Fibroblast of mammary gland (primary cell): ENCODE data around the gene BOD1.

Source experiments
- DNase-seq: peaks from one replicate; pipeline ENCODE4 v3.0.0-alpha.2; 2010; ENCODE audit warnings: low read depth
- H3K4me3 ChIP-seq: 2 replicates; pipeline ENCODE4 v1.5.1; 2011; ENCODE audit warnings: low read depth, mild to moderate bottlenecking, low read length, moderate library complexity; ENCODE audit not compliant: control insufficient read depth
- CTCF ChIP-seq: conservative IDR thresholded peaks from 2 replicates; pipeline ENCODE4 v1.5.1; 2011; ENCODE audit warnings: low read depth, low read length, inconsistent platforms; ENCODE audit not compliant: control insufficient read depth, insufficient read depth

Gene BOD1

GRCh38 chr5:173611706-173612105 is 4.7 kb downstream of the BOD1 start:
- no peak for DNase-seq
- TF ChIP-seq CTCF: no peak
- no peak overlapping the region for H3K4me3 ChIP-seq

- DNase-seq: no peak
- H3K4me3 ChIP-seq: no peak overlapping the region
- TF ChIP-seq CTCF: no peak
Measured at GRCh38 chr5:173604141-173604540, 12.3 kb downstream of the BOD1 start.

- no peak for TF ChIP-seq CTCF
- no peak overlapping the region for H3K4me3 ChIP-seq
- peak; percentile 63 for DNase-seq
Measured at GRCh38 chr5:173602423-173602822, 14.0 kb downstream of the BOD1 start.

- TF ChIP-seq CTCF: no peak
- no peak overlapping the region for H3K4me3 ChIP-seq
- peak; percentile 24 for DNase-seq
Measured at GRCh38 chr5:173598686-173599085, 17.8 kb downstream of the BOD1 start.

DNA sequence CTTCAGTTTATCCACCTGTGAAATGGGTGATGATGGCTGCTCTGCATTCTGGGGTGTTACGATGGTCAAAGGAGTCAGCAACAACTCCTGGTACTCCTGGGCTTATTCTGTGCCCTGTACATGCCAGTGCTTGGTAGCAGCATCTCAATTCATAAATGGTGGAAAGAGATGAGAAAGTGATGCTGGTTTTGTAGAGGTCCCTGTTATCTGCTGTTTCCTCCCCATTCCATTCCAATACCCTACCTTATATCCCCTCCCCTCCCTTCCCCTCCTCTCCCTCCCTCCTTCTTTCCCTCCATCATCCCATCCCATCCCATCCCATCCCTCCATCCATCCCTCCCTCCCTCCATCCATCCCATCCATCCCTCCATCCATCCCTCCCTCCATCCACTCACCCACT is 19.1 kb downstream of the BOD1 start:
- TF ChIP-seq CTCF: no peak

DNA sequence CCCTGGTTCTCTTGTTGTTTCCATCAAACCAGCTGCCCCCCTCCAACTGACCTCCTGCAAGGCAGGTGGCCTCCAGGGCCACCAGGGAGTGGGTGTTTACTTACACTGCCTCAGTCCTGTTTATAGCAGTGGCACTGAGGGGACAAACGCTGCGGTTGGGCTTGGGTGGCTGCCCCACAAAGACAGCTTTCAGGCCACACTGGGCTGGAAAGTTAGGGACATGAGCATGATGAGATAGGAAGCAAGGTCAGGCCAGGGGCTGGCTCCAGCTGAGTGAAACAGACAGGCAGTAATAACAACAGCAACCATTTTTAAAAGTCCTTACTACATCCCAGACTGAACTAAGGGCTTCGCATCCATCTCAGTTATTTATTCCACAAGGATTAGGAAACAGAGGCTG is 20.6 kb downstream of the BOD1 start:
- no peak for TF ChIP-seq CTCF
- H3K4me3 ChIP-seq: no peak overlapping the region
- no peak for DNase-seq

More for the DNA sequence above, 19.1 kb downstream of the BOD1 start:
- H3K4me3 ChIP-seq: no peak overlapping the region
- DNase-seq: no peak

- DNase-seq: no peak
- no peak overlapping the region for H3K4me3 ChIP-seq
- no peak for TF ChIP-seq CTCF
Measured at GRCh38 chr5:173594061-173594460, 22.4 kb downstream of the BOD1 start.
